HL-60/S4 (cell line): ENCODE measurements around the gene IRX5.

ENCODE experiments used
- in situ Hi-C: fragments of 300-500 bp; cut with MboI; formaldehyde crosslinking; loops from 2 replicates; pipeline ENCODE4 v1.14.3; 2022; ENCODE audit warnings: low sequenced_read_pairs

The IRX5 gene

DNA sequence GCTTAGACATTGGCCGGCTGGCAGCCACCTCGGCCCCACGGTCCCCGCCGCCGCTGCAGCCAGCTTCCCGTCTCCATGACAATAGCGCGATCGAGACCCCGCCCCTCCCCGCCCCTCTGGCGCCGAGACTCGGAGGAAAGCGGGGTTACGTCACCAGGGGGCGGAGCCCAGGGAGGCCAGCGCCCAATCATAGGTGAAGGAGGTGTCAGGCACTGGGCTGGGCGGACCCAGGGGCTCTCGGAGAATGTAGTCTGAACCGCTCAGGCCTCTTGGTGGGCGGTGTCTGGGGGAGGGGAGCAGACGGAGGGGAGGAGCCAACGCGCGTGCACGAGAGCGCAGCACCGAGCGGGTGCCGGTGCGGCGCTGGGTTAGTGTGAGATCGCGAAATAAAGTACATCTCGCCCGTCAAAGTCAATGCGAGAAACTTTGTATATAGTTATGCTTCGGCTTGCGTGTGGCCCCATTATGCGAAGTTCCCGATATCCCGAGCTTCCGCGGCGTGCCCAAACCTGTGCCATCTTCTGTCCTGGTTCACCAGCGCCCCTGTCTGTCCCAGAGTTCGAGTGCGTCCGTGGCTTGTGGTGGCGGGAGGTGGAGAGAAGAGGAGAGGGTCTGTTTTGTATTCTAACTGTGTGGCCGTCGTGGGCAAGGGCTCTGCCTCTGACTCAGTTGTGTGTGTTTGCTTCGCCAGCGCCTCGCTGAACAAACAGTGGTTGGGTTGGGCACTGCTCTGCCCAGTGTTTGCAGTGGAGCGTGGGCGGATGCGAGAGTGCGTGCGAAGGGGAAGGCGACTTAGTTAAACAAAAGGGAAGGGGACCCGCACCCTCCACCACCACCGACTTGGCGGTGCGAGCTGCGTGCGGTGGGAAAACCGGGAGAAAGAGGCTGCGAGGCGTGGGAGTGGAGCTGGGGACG, 1.3 kb upstream of the IRX5 start:
- in situ Hi-C loops, result no loop called here

- in situ Hi-C loops, result no loop called here
Measured at GRCh38 chr16:54930869-54931119, 129 bp downstream of the IRX5 start.

GRCh38 chr16:54931120-54932014, 702 bp downstream of the IRX5 start:
- in situ Hi-C loops, result no loop called here

GRCh38 chr16:54932021-54932660, 1.5 kb downstream of the IRX5 start:
- in situ Hi-C loops, result no loop called here

GRCh38 chr16:54932737-54933254, 2.1 kb downstream of the IRX5 start:
- in situ Hi-C loops, result no loop called here

DNA sequence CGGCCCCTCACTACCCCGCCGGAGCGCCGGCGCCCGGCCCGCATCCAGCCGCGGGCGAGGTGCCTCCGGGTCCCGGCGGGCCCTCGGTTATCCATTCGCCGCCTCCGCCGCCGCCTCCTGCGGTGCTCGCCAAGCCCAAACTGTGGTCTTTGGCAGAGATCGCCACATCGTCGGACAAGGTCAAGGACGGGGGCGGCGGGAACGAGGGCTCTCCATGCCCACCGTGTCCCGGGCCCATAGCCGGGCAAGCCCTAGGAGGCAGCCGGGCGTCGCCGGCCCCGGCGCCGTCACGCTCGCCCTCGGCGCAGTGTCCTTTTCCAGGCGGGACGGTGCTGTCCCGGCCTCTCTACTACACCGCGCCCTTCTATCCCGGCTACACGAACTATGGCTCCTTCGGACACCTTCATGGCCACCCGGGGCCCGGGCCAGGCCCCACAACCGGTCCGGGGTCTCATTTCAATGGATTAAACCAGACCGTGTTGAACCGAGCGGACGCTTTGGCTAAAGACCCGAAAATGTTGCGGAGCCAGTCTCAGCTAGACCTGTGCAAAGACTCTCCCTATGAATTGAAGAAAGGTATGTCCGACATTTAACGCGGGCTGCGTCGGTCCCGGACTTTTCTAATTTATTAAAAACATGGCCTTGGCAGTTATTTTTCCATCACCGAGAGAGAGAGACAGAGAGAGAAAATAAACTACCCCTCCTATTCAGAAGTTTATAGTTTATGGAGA, 2.8 kb downstream of the IRX5 start:
- in situ Hi-C loops, result no loop called here

DNA sequence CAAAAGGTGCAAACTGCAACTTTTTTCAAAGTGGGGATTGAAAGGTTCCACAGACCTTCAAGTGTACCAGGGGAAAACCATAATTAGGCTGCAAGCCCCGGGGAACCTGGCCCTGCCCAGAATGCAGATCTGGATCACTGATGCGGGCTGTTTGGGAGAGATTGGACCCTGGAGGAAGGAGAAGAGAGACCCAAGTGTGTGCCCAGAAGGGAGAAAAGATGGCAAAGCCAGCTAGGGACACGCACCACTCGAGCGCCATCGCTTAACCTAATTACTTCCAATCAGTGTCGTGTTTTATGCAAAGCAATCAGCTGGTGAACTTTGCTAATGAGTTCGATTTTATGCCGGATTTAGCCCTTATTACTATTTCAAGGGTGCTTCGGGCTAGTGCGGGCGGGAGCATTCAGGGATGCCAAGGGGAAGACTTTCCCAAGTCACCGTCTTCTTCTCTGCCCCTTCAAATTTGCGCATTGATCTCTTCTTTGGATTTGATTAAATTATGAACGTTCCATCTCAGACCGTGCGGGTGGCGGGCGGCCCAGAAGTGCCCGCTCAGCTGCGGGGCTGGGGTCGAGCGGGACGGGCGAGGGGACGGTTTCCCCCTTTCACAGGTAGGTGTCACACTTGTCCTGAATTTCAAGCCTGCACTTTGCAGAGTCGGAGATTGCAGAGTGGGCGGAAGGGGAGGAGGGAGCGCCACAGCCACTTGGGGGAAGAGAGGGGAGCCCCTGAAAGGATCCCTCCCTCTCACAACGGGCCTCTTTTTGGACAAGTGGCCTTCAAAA, 4.0 kb downstream of the IRX5 start:
- in situ Hi-C loops, result no loop called here

DNA sequence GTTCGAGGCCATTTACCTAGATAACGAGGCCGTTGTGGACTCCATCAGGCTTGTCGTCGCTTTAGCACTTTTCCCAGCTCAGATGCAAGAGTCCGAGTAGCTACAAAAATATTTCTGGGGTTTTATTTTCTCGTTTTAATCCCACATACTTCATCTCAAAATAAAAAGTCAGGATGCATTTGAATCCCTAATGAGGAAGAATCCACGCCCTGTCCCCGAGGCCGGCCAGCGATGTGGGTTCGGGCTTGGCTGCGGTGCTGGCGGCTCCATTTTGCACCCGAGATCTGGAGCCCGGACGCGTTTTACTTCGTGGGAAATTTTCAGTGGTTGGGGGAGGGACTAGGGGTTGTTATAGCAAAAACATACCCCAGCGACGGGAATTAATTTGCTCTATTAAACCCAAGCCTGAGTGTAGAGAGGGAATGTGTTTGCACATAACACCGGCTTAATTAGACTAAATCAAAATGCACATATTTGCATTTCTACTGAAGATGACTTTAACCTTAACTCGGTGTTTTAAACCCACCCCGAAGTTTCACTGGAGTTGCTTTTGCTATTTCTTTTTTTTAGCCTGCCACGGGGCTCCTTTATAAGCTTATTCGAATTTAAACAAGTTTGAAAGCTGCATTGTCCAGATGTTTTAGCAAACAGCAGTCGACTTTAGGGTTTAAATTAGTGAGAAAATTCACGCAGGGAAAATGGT, 4.8 kb downstream of the IRX5 start:
- in situ Hi-C loops, result no loop called here

GRCh38 chr16:54936201-54936978, 5.7 kb downstream of the IRX5 start:
- in situ Hi-C loops, result no loop called here

DNA sequence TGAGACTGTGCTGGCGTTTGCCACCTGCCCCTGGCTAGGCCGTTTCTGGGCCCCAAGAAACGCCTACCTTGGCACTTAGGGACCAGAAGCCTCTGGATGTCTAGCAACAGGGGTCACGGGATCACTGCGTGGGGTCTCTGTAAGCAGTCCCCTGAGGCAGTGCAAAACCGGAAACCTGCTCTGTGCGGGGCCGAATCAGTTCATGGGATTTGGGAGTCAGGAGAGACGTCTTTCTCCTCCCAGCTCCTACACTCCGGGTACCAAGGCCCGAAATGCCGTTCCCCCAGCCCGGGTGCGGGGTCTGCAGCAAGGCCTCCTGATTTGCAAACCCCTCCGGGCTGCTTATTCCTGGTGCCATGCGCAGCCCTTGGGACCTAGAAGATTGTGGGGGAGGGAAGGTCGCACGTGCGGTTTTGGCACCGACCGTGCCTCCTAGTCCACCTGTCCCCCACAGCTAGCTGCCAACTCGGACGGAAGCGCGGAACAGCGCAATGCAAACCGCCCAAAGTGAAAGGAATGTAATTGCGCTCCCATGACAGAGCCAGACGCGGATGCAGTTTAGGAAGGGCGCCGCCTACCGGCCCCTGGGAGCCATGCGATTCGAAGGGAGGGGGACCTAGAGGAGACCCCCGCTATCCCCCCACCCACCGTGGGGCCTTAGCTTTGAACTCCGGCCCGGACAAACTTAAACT, 6.5 kb downstream of the IRX5 start:
- in situ Hi-C loops, result no loop called here

DNA sequence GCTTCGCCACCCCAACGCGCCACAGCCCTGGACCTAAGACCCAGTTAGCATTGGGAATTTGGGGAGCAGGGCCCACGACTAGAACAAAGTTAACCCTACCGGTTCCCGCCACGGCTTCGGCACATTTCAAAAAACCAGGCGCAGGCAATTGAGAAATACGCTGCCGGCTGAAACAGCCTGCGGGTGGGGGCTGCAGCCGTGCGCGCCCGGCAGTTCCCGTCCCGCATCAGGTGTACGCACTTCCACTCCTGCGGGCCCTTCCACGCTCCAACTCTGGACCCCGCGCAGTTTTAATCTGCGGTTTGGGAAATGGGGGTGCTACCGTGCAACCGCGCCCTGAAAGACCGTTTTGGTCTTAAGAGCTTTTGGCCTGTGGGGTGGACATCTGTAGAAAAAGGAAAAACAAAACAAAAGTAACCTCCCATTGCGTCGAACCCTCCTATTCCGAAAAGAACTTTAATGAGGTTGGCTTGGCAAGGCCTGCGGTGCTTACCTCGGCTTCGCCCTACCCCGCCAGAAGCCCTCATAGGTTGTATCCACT, 7.1 kb downstream of the IRX5 start:
- in situ Hi-C loops, result no loop called here

- in situ Hi-C loops, result no loop called here
Measured at GRCh38 chr16:54938212-54939028, 7.8 kb downstream of the IRX5 start.

- in situ Hi-C loops, result no loop called here
Measured at GRCh38 chr16:54939029-54939346, 8.3 kb downstream of the IRX5 start.

DNA sequence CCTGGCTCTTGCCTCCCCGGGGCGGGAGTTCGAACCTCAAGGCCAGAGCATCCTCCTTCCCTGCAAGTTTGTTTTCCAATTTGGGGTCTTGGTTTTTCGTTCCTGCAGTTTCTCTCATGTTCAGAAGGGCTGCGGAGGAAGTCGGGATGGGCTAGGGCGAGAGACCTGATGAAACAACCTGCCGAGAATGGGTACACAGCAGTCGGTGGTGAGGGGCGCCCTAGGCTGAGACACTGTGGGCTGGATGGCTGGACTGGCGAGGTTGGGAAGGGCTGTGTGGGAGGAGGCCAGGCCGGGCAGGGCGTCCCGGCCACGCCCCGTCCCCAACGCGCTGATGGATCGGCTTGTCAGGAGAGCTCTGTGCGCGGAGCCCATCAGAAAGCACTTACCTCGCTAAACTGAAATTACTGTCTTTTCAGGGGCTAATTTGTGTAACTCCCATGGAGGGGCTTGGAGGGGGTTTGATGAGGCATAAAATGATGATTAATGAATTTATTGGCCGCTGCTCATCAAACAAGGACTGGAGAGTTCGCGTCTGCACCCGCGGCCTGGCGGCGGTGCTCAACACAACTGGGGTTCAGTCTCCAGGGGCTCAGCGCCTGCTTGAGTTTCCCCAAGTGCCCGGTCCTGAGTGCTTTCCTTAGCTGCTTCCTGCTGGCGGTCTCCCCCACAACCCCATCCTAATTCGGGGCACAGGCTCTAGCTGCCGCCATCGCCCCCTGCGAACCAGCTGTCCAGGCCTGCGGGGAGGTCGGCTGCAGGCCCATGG, 9.0 kb downstream of the IRX5 start:
- in situ Hi-C loops, result no loop called here

DNA sequence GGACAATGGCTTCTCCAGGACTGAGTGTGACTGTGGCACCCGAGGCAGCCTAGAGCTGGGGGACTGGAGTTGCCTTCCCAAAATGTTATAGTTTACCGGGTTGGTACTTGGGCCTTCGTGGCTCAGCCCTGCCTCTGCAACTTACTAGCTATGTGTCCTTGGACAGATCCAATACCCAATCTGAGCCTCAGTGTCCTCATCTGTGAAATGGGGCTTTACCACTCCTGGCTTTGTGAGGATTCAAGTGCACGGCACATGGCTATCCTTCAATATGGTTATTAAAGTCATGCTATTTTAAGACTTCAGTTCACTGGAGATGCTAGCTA, 9.6 kb downstream of the IRX5 start:
- in situ Hi-C loops, result no loop called here

DNA sequence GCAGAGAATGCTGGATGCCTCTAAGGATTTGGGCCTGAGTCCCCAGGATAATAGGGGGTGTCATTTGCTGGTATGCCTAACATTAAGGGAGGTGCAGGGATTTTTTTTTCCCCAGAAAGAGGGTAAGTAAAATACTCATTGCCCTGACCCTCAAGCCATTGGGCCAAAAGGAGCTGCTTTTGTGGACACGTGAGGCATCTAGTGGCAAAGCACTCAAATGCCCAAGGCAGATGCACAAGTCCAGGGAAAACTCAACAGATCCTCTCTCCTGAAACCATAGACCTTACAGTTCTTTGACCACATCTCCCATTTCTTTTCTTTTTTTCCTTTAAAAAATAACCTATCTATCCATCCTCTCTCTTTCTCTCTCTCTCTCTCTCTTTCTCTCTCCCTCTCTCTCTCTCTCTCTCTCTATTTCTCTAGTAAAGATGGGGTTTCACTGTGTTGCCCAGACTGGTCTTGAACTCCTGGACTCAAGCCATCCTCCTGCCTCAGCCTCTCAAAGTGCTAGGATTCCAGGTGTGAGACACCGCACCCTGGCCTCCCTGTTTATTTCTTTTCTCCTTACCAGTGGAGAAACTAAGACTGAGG, 11.8 kb downstream of the IRX5 start:
- in situ Hi-C loops, result no loop called here
